T1000 (cell line): ENCODE data around the gene FBXW11.
A peak's percentile ranks its signal among the peaks of the same experiment; 100 is the strongest.

ENCODE experiments used
- DNase-seq: peaks from one replicate; lab custom pipeline; 2025; ENCODE audit warnings: mixed read lengths; lab: John Stamatoyannopoulos, UW

The FBXW11 gene

GRCh38 chr5:172006321-172007174, at the start of gene FBXW11:
FBXW11 (minus strand) TSS chr5:172006638; CDS start chr5:172006502, 136 bp downstream.
- peak; percentile 94 for DNase-seq

- DNase-seq: no peak
Measured at GRCh38 chr5:172055996-172056395, 49.6 kb upstream of the FBXW11 start.

GRCh38 chr5:172055421-172055820, 49.0 kb upstream of the FBXW11 start:
- DNase-seq: no peak

- no peak for DNase-seq
Measured at GRCh38 chr5:172054611-172055153, 48.2 kb upstream of the FBXW11 start.

- no peak for DNase-seq
Measured at GRCh38 chr5:172052450-172053236, 46.2 kb upstream of the FBXW11 start.

- no peak for DNase-seq
Measured at GRCh38 chr5:172051643-172052339, 45.4 kb upstream of the FBXW11 start.

GRCh38 chr5:172050080-172050479, 43.6 kb upstream of the FBXW11 start:
- no peak for DNase-seq

GRCh38 chr5:172049226-172049796, 42.9 kb upstream of the FBXW11 start:
- DNase-seq: no peak

GRCh38 chr5:172048539-172049101, 42.2 kb upstream of the FBXW11 start:
- DNase-seq: no peak

GRCh38 chr5:172048170-172048422, 41.7 kb upstream of the FBXW11 start:
- no peak for DNase-seq

GRCh38 chr5:172046593-172046992, 40.2 kb upstream of the FBXW11 start:
- DNase-seq: no peak

GRCh38 chr5:172045315-172045632, 38.8 kb upstream of the FBXW11 start:
- no peak for DNase-seq

- no peak for DNase-seq
Measured at GRCh38 chr5:172044631-172045314, 38.3 kb upstream of the FBXW11 start.

- no peak for DNase-seq
Measured at GRCh38 chr5:172043865-172044264, 37.4 kb upstream of the FBXW11 start.

GRCh38 chr5:172042183-172042582, 35.7 kb upstream of the FBXW11 start:
- no peak for DNase-seq

- no peak for DNase-seq
Measured at GRCh38 chr5:172038167-172038566, 31.7 kb upstream of the FBXW11 start.

GRCh38 chr5:172035049-172035448, 28.6 kb upstream of the FBXW11 start:
- DNase-seq: no peak

- no peak for DNase-seq
Measured at GRCh38 chr5:172031894-172032461, 25.5 kb upstream of the FBXW11 start.

GRCh38 chr5:172029876-172030275, 23.4 kb upstream of the FBXW11 start:
- DNase-seq: no peak

- no peak for DNase-seq
Measured at GRCh38 chr5:172028167-172028566, 21.7 kb upstream of the FBXW11 start.
